Astrocyte of the spinal cord (primary cell): Measurements from ENCODE around the gene LSM7.
"Not testable (repeated sequence)": the region's sequence is repeated elsewhere in the genome, so short reads cannot be mapped to it uniquely, and the experiment has no call there.

Experiments
- DNase-seq: peaks from one replicate; pipeline ENCODE4 v3.0.0; 2011; ENCODE audit warnings: low read depth, low spot score
- H3K4me3 ChIP-seq: 2 replicates; pipeline ENCODE4 v1.5.1; 2011; ENCODE audit warnings: low read depth, mild to moderate bottlenecking, low read length, moderate library complexity
- in situ Hi-C: cut with HindIII; loops from 2 replicates; pipeline ENCODE4 v1.10.0; 2017; ENCODE audit warnings: low sequenced_read_pairs
- TF ChIP-seq, protein P1 (sequence below): IDR thresholded peaks from 2 replicates; pipeline ENCODE4 v1.5.1; 2012; ENCODE audit warnings: low read depth, mild to moderate bottlenecking, low read length, inconsistent platforms

LSM7 gene

DNA sequence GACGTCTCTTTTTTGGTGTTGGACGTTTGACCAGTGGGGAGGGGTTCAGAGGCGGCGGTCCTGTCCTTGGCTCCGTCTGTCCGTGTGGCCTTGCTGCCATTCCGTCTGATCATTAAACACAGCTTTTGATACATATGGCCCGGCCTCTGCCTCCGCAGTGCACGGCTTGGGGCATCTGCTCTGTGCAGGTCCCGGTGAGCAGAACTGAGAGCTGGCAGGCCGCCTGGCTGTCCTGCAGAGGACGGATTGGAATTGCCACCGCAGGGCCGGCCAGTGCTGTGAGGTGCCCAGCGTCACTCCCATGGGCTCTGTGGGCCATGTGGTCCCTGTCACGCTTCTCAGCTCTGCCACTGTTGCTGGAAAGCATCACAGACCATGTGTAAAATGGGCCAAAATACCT, 26.3 kb upstream of the LSM7 start:
- TF ChIP-seq, protein P1, sequence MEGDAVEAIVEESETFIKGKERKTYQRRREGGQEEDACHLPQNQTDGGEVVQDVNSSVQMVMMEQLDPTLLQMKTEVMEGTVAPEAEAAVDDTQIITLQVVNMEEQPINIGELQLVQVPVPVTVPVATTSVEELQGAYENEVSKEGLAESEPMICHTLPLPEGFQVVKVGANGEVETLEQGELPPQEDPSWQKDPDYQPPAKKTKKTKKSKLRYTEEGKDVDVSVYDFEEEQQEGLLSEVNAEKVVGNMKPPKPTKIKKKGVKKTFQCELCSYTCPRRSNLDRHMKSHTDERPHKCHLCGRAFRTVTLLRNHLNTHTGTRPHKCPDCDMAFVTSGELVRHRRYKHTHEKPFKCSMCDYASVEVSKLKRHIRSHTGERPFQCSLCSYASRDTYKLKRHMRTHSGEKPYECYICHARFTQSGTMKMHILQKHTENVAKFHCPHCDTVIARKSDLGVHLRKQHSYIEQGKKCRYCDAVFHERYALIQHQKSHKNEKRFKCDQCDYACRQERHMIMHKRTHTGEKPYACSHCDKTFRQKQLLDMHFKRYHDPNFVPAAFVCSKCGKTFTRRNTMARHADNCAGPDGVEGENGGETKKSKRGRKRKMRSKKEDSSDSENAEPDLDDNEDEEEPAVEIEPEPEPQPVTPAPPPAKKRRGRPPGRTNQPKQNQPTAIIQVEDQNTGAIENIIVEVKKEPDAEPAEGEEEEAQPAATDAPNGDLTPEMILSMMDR = no peak
- no peak for DNase-seq
- no peak overlapping the region for H3K4me3 ChIP-seq
- in situ Hi-C loops = no loop called here

DNA sequence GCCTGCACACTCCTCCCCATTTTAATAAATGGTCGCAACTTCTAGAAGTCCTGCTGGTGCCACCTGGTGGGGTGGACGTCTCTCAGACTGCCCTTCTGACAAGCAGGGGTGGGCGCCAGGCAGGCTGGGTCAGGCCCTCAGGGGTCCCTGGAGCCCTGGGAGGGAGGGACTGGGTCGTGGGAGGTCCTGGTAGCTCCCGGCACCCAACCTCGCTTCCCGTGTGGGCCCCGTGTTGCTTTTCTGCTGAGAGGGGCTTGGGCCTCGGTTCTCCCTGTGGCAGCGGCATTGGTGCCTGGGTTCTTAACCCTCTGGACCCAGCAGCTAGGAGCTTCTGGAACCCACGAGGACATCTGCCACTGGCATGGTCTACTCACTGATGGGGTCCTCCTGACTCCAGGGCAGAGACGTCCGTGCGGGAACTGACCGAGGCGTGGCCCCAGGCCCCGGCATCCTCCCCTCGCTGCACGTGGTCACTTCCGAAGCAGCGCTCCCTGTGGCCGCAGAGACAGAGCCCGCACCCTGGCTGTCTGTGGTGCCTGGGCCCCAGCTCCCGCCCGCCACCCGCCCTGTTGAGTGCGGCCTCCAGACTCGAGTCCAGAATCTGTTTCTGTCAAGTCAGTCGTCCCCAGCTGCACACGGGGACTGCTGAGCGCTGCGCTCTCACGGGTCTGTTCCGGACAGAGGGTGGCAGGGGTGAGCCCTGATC, 25.7 kb upstream of the LSM7 start:
- no peak for DNase-seq
- in situ Hi-C loops = no loop called here
- TF ChIP-seq, protein P1 = no peak
- H3K4me3 ChIP-seq = no peak overlapping the region

DNA sequence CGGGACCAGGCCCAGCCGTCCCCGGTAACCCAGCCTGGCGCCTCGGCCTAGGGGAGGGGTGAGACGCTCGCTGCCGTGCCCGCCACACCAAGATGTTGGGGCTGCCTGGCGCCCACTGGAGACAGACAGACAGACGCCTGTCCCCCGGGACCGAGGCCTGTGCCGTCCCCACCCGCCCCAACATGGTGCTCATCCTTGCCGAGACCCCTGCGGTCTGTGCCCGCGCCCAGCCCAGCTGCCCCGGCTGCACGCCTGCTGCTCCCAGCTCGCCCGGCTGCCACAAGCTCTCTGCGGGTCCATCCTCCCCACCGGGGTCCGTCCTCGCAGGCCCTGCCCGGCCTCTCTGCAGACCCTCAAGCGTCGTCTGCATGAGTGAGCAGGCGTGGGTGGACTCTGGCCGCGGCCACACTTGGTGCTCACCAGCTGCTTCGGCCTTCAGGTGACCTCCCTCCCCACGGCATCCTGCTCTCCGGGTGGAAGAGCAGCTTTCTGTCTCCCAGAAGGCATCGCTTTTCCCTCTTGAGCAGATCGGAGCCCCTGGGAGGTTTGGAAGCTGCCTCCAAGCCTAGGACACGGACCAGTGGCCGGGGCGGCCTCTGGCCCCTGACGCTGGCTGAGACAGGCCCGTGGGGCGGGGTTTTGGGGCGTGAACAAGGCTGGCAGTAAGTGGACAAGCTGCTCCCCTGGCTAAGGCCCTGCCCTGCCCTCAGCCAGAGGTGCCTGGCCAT, 24.9 kb upstream of the LSM7 start:
- DNase-seq = no peak
- no peak overlapping the region for H3K4me3 ChIP-seq
- TF ChIP-seq, protein P1 = no peak
- in situ Hi-C loops = no loop called here

DNA sequence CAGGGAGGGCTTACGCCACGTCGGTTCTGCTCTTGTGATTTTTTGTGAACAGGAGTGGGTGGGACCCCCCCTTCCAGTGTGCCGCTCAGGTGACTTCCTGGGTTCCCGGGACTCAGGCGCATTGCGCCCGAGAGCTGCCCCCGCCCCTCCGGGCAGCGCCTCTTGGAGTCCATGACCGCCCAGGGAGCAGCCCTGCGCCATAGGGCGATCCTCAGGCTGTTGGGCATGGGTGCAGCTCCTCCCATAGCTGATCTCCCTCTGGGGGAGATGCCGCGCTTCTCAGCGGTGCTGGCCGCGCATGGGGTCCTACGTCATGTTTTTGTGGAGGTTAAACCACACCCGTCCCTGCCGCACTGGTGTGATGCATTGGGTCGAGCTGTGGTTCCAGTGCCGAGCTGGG, 23.7 kb upstream of the LSM7 start:
- no peak overlapping the region for H3K4me3 ChIP-seq
- TF ChIP-seq, protein P1 = no peak
- in situ Hi-C loops = no loop called here
- no peak for DNase-seq

DNA sequence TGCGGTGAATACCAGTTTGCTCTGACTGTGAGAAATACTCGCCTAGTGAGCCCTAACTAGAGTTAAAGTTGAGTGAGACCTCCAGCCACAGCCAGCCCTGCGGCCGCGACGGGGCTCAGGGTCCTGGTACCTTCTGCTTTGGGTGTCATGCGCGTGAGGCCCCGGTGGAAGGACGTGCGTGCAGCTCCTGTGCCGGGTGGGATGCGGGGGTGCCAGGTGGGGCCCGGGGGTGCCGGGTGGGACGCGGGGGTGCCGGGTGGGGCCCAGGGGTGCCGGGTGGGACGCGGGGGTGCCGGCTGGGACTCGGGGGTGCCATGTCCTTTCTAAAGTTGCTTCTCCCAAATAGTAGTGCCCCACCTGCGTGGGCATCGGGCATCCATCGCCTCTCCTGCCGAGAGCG, 23.2 kb upstream of the LSM7 start:
- DNase-seq = no peak
- in situ Hi-C loops = no loop called here
- no peak overlapping the region for H3K4me3 ChIP-seq
- TF ChIP-seq, protein P1 = no peak

DNA sequence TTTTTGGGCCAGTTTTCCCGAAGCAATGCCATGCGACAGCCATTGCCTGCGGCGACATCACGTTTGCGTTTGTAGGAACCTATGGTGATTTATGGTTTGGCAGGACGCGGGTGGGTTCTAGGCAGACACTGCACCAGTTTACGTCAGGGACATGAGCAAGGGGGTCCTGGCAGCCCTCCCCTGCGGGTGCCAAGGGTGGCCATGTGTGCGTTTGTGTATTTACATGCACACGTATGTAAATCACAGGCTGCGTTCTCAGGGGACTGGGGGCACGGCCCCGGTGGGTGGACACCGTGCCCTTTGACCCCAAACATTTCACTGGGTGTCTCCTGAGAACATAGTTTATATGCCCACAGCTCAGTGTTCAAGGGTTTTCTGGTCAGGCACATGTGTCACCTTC, 22.3 kb upstream of the LSM7 start:
- in situ Hi-C loops = no loop called here
- DNase-seq = no peak
- no peak overlapping the region for H3K4me3 ChIP-seq
- TF ChIP-seq, protein P1 = no peak

DNA sequence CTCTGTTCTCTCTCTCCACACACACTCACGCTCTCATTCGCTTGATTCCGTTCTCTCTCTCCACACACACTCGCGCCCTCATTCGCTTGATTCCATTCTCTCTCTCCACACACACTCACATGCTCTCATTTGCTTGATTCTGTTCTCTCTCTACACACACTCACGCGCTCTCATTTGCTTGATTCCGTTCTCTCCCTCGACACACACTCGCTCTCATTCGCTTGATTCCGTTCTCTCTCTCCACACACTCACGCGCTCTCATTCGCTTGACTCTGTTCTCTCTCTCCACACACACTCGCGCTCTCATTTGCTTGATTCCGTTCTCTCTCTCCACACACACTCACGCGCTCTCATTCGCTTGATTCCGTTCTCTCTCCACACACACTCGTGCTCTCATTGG, 21.4 kb upstream of the LSM7 start:
- H3K4me3 ChIP-seq, in situ Hi-C loops, DNase-seq: not testable (repeated sequence)
